ENCODE measurements around the gene ASTN2. TPM values are rescaled to one million over a fixed set of nuclear protein-coding genes. Genes with fewer than 3 reads are reported as not detected.
A peak's percentile ranks its signal among the peaks of the same experiment; 100 is the strongest.
"Not testable (repeated sequence)": the region's sequence is repeated elsewhere in the genome, so short reads cannot be mapped to it uniquely, and the experiment has no call there.

ASTN2 gene
- polyA plus RNA-seq, 1 donor: 4.2 TPM

DNA sequence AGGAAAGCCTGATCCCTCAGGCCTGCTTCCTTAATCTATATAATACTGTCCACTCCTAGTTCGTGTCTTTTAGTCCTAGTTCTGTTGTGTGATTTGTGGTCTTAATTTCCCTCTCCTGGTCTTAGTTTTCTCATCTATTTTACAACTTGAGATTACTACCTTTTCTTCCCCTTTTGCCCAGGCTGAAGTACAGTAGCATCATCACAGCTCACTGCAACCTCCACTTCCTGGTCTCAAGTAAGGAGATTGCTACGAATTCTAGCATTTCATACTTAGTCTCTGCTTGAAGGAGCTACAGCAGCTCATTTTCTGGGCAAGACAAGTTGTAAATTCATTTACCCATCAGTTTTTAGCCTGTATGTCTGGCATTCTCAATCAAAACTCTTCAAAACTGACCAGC, 722.2 kb downstream of the ASTN2 start:
- no peak for DNase-seq

GRCh38 chr9:116691607-116692006, 723.2 kb downstream of the ASTN2 start:
- DNase-seq: no peak

DNA sequence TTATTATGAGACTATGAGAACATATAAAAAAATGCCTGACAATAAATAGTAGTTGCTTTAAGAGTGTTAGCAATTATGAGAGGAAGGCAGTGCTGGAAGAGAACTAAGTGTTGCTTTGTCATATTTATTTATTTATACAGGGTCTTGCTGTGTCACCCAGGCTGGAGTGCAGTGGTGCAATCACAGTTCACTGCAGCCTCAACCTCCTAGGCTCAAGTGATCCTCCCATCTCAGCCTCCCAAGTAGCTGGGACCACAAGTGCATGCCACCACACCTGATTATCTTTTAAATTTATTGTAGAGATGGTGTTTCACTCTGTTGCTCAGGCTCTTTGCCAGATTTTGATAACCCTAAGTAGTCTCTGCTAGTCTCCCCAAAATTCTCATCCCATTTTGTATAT, 724.1 kb downstream of the ASTN2 start:
- not testable (repeated sequence) for DNase-seq

GRCh38 chr9:116689486-116690032, 725.3 kb downstream of the ASTN2 start:
- DNase-seq: no peak

DNA sequence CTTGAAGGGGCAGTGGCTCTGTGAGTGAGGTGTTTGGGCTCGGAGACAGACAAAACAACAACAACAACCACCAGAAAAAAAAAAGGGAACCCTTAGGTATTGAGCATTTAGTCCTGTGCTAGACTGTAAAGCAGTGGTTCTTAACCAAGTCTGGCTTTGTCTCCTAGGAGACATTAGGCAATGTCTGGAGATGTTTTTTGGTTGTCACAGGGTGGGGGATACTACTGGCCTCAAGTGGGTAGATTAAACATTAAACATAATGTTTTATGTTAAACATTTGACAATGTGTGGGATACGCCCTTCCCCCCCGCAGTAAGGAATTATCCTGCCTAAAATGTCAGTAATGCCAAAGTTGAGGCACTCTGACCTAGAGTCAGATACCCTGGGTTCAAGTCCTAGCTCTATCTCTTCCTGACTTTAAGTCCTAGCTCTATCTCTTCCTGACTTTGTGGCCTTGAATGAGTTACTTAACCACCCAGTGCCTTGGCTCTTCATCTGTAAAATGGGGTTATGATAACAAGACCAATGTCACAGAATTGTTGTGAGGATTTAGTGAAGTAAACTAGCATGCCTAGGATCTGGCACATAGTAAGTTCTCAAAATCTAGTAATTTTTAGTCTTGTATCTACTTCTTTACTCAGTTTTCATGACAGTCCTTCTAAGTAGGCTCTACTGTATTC, 725.9 kb downstream of the ASTN2 start:
- DNase-seq: no peak

- DNase-seq: no peak
Observed at GRCh38 chr9:116687754-116688135, 727.1 kb downstream of the ASTN2 start.

GRCh38 chr9:116687074-116687753, 727.6 kb downstream of the ASTN2 start, which contains the start of gene TRIM32:
TSS of gene TRIM32 (plus strand) at chr9:116687305. CDS start at chr9:116697743, 10,438 bp downstream.
- DNase-seq: peak; percentile 93

- no peak for DNase-seq
Observed at GRCh38 chr9:116686693-116687073, 728.2 kb downstream of the ASTN2 start.

- DNase-seq: no peak
Observed at GRCh38 chr9:116686135-116686534, 728.7 kb downstream of the ASTN2 start.

DNA sequence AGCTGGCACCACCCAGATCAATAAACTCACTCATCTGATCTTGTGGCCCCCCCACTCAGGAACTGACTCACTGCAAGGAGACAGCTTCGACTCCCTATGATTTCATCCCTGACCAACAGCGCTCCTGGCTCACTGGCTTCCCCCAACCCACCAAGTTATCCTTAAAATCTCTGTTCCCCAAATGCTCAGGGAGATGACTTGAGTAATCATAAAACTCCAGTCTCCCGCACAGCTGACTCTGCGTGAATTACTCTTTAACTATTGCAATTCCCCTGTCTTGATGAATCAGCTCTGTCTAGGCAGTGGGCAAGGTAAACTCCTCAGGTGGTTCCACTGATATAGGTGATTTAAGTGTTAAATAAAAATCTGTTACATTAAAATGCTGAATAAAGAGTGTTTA, 729.7 kb downstream of the ASTN2 start:
- no peak for DNase-seq

- DNase-seq: no peak
Observed at GRCh38 chr9:116683535-116683934, 731.3 kb downstream of the ASTN2 start.

DNA sequence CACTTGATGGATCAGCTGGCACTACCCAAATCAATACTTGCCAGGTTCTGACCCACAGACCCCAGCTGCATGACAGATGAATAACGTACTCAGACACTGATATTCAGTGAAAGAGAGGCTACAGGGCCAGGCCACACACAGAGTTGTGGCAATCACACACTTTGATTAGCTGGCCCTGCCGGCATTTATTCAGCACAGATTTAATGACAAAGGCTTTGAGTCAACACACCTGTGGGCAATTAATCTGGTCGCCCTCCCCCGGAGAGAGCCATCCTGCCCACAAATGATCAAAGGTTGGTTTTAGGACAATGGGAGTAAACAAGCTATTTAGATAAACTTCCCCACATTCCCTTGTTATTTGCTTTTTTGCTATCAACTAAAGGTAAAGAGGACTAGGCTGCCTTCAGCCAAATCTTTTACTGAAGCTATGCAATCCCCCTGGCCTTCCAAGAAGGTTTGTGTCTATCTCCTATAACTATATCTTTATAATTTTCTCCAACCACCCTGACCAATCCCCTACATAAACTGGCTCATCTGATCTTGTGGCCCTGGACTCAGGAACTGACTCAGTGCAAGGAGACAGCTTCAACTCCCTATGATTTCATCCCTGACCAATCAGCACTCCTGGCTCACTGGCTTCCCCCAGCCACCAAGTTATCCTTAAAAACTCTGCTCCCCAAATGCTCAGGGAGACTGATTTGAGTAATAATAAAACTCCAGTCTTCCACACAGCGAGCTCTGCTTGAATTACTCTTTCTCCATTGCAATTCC, 740.5 kb downstream of the ASTN2 start:
- no peak for DNase-seq

- DNase-seq: no peak
Observed at GRCh38 chr9:116673375-116673774, 741.5 kb downstream of the ASTN2 start.

DNA sequence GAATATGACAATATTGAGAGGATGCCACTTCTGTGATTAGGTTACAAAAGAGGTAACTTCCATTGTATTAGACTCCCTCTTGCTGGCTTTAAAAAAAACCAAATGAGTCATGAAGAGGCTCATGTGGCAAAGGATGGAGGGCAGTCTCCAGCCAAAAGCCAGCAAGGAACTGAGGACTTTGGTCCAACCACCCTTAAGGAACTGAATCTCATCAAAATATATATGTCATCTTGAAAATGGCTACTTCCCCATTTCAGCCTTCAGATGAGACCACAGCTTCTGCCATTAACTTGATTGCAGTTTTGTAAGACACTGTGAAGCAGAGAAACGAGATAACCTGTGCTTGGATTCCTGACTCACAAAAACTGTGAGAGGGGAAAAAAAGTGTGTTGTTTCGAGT, 743.3 kb downstream of the ASTN2 start:
- no peak for DNase-seq

DNA sequence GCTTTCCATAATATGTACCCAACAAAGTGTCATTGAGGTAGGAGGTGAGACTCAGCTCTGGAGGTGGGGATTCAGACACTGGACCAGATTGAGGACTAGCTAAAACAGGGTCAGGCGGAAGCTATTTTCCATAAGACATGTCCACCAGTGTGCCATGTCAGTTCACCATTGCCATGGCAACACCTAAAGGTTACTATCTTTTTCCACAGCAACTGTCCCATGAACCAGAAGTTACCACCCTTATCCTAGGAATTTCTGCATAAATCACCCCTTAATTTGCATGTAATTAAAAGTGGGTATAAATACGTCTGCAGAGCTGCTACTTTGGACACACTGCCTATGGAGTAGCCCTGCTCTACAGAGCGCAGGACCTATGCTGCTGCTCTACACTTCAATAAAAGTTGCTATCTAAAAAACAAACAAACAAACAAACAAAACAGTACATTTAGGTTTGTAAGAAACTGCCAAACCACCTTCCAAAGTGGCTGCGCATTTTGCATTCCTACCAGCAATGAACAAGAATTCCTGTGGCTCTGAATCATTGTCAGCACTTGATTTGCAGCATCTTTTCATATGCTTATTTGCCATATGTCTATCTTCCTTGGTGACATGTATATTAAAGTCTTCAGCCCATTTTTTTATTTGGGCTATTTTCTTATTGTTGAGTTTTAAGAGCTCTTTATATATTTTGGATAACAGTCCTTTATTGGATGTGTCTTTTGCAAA, 745.7 kb downstream of the ASTN2 start:
- DNase-seq: no peak

DNA sequence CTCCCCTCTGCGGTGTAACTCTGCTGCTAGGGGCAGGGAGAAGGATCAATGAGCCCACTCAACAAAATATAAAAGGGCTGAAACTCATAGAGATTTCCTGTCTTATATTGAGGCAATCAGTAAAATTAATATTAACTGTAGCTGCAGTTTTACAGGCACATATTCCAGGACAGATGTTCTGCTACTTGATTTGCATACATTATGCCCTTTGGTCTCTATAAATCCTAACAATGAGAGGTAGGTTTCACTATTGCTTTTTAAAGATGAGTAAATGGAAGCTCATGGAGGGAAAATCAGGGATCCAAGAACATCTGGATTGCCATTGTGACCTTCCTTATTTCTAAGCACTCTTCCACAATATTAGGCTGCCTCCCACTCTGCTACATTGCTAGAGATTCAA, 751.3 kb downstream of the ASTN2 start:
- no peak for DNase-seq

DNA sequence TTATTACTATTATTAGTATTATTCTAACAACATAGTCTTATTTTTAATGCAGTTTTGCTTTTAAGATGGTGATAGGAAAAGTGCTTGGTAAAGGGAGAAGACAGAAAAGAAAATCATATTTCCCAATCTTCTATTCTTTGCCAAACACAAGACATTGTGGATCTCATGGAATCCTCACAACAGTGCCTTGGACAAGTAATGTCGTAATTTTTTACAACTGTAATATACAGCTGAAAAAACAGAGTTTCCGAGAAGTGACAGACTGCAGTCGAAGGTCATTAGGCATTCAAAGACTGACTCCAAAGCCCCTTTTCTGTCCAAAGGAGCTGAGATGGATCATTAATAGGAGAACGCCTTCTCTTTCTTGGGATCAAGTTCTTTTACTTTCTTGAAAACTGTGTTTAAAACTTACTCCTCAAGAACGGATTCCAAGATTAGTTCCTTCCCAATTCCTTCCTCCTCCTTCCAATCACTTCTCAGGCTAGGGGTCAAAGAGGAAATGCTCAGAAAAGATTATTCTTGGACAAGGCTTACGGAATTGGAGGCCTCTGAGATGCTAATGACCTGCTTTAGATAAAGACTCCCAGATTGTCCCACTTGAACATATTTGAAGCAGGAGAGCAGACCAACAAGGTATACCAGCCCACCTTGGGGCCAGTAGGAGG, 752.1 kb downstream of the ASTN2 start:
- no peak for DNase-seq

DNA sequence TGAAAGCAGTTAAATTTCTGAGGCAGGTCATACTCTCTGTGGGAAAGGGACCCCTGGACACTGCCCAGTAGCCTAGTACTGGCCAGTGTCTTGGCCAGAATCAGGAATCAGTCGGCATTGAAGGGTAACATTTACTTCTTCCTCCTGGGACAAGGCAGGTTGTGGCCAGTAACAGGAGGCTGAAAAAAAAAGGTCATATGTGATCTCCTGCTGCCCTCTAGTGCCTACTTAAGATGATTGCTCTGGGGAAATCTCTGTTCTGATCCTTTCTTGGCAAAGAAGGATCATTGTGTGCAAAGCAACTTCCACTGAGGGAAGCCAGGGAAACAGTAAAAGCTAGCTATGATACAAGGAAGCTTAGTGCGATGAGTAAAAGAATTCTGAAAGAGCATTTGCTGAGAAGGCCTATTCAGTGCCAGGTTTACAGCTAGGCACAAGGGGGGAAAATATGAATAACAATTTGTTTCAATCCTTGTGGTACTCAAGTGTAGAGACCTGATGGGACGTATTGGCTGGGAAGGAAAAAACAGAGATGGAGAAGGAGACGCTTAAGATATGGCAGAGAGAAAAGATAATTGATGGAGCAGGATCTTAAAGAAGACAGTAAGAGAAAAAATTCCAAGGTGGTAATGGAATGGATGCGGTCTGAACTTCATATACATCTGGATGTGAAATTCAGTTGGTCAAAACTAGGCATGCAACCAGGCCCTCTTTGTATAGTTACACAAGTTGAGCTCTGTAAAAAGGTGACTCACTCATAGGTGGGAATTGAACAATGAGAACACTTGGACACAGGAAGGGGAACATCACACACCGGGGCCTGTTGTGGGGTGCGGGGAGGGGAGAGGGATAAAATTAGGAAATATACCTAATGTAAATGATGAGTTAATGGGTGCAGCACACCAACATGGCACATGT, 753.6 kb downstream of the ASTN2 start:
- peak; percentile 54 for DNase-seq

DNA sequence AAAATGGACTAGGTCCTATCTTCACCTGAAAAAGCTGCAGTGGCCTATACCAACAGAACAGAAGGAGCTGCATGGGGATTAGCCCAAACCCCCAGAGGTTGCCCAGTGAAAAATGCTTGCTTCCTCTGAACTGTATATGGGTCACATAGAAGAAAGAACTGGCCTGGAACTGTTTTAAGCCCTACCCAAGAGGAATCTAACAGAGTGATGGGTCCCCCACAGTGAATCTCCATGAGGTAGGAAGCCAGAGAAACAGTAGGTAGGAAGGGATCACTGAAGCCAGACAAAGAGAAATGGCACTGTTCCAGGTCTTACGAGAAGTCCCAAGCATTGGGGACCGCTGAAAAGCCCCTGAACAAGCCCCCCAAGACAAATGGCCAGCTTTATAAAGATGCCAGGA, 756.6 kb downstream of the ASTN2 start:
- DNase-seq: no peak

DNA sequence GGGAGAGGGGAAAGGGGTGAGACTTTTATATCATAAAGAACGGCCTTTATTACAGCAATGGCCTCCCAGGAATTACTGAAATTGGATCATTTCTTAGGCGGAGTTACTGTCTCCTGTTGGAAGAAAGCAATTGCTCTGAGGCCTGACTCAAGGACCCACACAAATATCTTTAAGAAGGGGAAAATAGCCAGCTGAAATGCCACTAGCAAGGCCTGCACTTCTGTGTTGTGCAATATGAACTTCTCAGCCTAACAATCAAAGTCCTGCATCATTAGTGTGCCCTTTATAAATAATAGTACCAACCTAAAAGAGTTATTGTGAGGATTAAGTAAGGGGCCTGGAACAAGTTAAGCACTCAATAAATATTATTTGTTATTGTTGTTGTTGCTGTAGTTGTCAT, 757.9 kb downstream of the ASTN2 start:
- DNase-seq: peak; percentile 15

DNA sequence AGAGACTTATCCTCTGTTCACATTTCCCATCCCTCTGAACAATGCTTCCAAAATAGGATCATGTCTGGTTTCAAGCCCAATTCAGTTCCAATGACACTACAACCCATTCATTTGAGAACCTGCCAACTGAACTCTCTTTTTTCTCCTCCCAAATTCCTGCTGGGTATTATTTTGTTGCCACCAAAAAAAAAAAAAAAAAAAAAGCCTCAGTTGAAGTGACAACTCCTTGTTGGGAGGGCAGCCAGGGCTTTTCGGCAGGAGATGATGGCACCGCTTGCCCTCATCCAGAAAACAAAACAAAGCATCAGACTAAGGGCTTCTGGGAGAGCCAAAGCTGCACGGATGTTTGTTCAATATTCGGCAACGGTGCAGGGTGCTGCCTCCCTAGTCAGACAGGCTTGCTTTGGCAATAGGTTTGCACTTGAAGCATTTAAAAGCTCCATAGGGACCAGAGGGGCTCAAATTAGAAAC, 758.3 kb downstream of the ASTN2 start:
- peak; percentile 11 for DNase-seq
